Measurements from ENCODE around the gene TAS2R60. TPM values are rescaled to one million over a fixed set of nuclear protein-coding genes. Genes with fewer than 3 reads are reported as not detected.

Gene TAS2R60
- total and polyA plus RNA-seq, 4 donors: 0.50 TPM; not detected in 3

- Histone ChIP-seq H3K36me3 (ENCODE audit: control insufficient read depth in 4 of 4, insufficient read depth in 3 of 4, low read depth in 1 of 4, low read length in 3 of 4) (no peaks in the 10 kb centered on the region), H3K27ac (ENCODE audit: low read depth in 1 of 2, low read length in 2 of 2) (no peak overlapping the region), H3K4me3 (ENCODE audit: low read depth in 1 of 3, low read length in 3 of 3) (no peak overlapping the region), H3K4me1 (ENCODE audit: control insufficient read depth in 4 of 4, insufficient read depth in 4 of 4, low read length in 3 of 4) (peaks cover 6 to 32% (median 31%) of the 10 kb centered on the region in 4 donors), H3K9ac (ENCODE audit: low read depth in 1 of 2, low read length in 2 of 2) (no peak overlapping the region), H3K9me3 (ENCODE audit: control insufficient read depth in 4 of 4, low read length in 3 of 4) (no peaks in the 10 kb centered on the region), H3K27me3 (ENCODE audit: control insufficient read depth in 4 of 4, insufficient read depth in 4 of 4, low read length in 3 of 4) (no peaks in the 10 kb centered on the region)
- 65% methylated on average over 6 of the region's 6 CpGs for WGBS
- peak; percentile 30 for DNase-seq (ENCODE audit: low spot score)
- TF ChIP-seq ZBTB33 (IDR thresholded peaks at IDR 0.05): no peak
- no peak for TF ChIP-seq SP1 (IDR thresholded peaks at IDR 0.05)
- no peak for TF ChIP-seq GABPA (IDR thresholded peaks at IDR 0.05 in 1 of 2, conservative IDR thresholded peaks at IDR 0.05 in 1 of 2)
Measured at GRCh38 chr7:143410521-143411004, 32.7 kb upstream of the TAS2R60 start.

DNA sequence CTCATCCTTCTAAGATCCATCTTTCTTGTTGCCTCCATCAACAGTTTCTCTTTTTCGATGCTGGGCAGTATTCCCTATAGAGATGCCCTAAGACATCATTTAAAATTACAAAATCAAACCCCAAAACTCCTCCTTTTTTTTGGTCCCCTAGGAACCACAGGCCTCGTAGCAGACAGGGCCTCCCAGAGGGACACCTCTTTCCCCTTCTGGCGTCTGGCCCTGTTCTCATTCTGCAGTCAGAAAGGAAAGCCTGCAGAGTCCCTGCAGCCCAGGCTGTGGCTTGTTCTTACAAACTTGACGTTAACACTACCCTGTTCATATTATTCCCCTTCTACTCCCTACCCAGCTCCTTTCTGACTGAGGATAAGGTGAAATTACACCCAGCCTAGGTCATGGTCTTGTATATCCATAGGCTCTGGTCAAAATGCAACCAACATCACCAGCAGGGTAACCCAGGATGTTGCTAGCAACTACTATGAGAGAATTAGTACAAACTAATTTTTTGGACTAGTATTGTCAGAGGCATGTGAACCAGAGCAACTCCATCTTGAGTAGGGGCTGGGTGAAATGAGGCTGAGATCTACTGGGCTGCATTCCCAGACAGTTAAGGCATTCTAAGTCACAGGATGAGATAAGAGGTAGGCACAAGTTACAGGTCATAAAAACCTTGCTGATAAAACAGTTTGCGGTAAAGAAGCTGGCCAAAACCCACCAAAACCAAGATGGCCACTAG is 31.1 kb upstream of the TAS2R60 start:
- Histone ChIP-seq H3K9ac (ENCODE audit: low read depth in 1 of 2, low read length in 2 of 2) (no peak overlapping the region), H3K9me3 (ENCODE audit: control insufficient read depth in 4 of 4, low read length in 3 of 4) (no peaks in the 10 kb centered on the region), H3K27ac (ENCODE audit: low read depth in 1 of 2, low read length in 2 of 2) (no peak overlapping the region), H3K4me1 (ENCODE audit: control insufficient read depth in 4 of 4, insufficient read depth in 4 of 4, low read length in 3 of 4) (peaks cover 6 to 26% (median 18%) of the 10 kb centered on the region in 4 donors), H3K4me3 (ENCODE audit: low read depth in 1 of 3, low read length in 3 of 3) (no peak overlapping the region), H3K36me3 (ENCODE audit: control insufficient read depth in 4 of 4, insufficient read depth in 3 of 4, low read depth in 1 of 4, low read length in 3 of 4) (no peaks in the 10 kb centered on the region), H3K27me3 (ENCODE audit: control insufficient read depth in 4 of 4, insufficient read depth in 4 of 4, low read length in 3 of 4) (no peaks in the 10 kb centered on the region)
- TF ChIP-seq EGR1 (IDR thresholded peaks at IDR 0.05; ENCODE audit: low read depth in 2 of 2) (no peak), HNF4A (conservative IDR thresholded peaks at IDR 0.05) (no peak), FOXA1 (IDR thresholded peaks at IDR 0.05) (no peak), SP1 (IDR thresholded peaks at IDR 0.05) (no peak), FOXA2 (IDR thresholded peaks at IDR 0.05) (no peak), NR2F2 (IDR thresholded peaks at IDR 0.05) (no peak), ATF3 (IDR thresholded peaks at IDR 0.05) (no peak), ZBTB33 (IDR thresholded peaks at IDR 0.05) (no peak), TAF1 (conservative IDR thresholded peaks at IDR 0.05) (no peak), RXRA (IDR thresholded peaks at IDR 0.05) (no peak)
- TF ChIP-seq, protein P1, sequence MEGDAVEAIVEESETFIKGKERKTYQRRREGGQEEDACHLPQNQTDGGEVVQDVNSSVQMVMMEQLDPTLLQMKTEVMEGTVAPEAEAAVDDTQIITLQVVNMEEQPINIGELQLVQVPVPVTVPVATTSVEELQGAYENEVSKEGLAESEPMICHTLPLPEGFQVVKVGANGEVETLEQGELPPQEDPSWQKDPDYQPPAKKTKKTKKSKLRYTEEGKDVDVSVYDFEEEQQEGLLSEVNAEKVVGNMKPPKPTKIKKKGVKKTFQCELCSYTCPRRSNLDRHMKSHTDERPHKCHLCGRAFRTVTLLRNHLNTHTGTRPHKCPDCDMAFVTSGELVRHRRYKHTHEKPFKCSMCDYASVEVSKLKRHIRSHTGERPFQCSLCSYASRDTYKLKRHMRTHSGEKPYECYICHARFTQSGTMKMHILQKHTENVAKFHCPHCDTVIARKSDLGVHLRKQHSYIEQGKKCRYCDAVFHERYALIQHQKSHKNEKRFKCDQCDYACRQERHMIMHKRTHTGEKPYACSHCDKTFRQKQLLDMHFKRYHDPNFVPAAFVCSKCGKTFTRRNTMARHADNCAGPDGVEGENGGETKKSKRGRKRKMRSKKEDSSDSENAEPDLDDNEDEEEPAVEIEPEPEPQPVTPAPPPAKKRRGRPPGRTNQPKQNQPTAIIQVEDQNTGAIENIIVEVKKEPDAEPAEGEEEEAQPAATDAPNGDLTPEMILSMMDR (IDR thresholded peaks at IDR 0.05; ENCODE audit: low read depth, low read length, missing input control): no peak
- TF ChIP-seq, protein P2, sequence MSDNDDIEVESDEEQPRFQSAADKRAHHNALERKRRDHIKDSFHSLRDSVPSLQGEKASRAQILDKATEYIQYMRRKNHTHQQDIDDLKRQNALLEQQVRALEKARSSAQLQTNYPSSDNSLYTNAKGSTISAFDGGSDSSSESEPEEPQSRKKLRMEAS (IDR thresholded peaks at IDR 0.05): no peak
- WGBS: 87% methylated on average over 5 of the region's 5 CpGs
- peak; percentile 16 for DNase-seq (ENCODE audit: low spot score)

Data from liver (tissue), 9 donors.